ENCODE measurements around the gene NEO1.

NEO1 gene

DNA sequence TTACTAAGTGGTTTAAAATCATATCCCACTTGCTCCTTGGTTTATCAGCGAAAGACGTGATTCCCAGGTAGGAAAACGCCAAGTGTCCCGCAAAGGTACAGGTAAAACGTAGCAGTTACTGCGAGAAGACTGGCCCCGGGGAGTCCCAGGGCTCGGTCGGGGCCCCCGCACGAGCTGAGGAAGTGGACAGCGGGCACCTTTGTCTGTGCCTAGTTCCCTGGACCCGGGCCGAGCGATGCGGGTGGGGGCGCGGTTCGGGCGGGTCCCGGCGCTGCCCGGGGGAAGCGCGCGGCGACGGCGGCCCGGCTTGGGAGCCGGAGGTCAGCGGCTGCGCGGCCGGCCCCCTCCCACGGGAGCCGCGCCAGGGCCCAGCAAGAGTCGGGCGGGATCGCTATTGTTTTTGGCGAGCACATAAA is 864 bp upstream of the NEO1 start:
- POLR2A ChIA-PET = no interaction called here
- no peak for DNase-seq (ENCODE audit: extremely low spot score)

DNA sequence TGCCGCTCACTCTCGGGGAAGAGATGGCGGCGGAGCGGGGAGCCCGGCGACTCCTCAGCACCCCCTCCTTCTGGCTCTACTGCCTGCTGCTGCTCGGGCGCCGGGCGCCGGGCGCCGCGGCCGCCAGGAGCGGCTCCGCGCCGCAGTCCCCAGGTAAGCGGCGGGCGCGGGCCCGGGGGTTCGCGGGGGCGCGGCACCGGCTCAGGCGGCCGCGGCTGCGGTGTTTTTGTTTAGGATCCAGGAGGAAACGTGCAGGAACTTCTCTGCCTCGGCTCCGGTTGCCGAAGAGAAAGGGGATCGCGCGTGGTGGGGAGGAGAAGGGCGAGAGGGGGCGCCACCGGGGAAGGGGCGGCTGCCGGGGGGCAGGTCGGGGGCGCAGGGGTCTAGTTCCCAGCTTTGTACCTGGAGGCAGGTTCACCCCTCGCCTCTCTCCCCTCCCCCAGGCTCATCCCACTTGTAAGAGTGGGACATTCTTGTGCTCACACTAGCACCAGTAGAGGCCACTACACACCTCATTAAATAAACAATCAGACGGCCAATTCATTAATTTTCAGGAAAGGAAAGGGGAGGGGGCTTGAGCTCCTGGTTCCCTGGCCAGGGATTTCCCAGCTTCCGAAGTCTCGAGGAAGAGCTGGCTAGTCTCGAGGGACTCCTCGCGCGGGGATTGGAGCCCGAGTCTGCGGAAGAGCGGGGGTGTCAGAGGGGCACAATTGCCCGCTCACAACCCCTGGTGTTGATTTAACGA is 562 bp downstream of the NEO1 start:
- peak; percentile 61 for DNase-seq (ENCODE audit: extremely low spot score)
- CTCF ChIA-PET = interaction anchor here (0.6 to 1.4 kb wide), 2 partner anchors 29 to 330 kb away, joined by 3 read pairs; no protein-coding TSS in a partner anchor
- POLR2A ChIA-PET = no interaction called here
- TF ChIP-seq, protein P1, sequence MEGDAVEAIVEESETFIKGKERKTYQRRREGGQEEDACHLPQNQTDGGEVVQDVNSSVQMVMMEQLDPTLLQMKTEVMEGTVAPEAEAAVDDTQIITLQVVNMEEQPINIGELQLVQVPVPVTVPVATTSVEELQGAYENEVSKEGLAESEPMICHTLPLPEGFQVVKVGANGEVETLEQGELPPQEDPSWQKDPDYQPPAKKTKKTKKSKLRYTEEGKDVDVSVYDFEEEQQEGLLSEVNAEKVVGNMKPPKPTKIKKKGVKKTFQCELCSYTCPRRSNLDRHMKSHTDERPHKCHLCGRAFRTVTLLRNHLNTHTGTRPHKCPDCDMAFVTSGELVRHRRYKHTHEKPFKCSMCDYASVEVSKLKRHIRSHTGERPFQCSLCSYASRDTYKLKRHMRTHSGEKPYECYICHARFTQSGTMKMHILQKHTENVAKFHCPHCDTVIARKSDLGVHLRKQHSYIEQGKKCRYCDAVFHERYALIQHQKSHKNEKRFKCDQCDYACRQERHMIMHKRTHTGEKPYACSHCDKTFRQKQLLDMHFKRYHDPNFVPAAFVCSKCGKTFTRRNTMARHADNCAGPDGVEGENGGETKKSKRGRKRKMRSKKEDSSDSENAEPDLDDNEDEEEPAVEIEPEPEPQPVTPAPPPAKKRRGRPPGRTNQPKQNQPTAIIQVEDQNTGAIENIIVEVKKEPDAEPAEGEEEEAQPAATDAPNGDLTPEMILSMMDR (IDR thresholded peaks at IDR 0.05; ENCODE audit: control extremely low read depth, extremely low read depth, low read depth, missing control alignments) = peak; percentile 31

More for the DNA sequence above, 864 bp upstream of the NEO1 start:
- CTCF ChIA-PET = interaction anchor here (1.4 kb wide), 1 partner anchor 9 kb away, joined by 4 read pairs; no protein-coding TSS in a partner anchor
- TF ChIP-seq, protein P1 (IDR thresholded peaks at IDR 0.05; ENCODE audit: control extremely low read depth, extremely low read depth, low read depth, missing control alignments) = no peak

DNA sequence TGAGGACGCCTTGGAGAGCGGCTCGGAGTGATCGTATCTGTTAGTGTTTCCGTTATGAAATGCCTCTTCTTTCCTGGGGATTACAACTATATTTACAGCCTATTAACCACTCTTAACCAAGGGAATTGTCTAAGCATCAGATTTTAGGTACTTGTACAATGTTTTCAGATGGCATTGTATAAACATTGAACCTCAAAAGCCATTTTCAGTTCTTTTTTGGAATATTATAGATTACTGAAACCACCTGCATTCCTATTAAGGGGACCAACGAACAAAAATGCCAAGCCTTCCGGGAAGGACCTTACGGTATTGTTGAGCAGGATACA is 1.1 kb downstream of the NEO1 start:
- ChIA-PET CTCF (interaction anchor here (0.6 to 1.4 kb wide), 2 partner anchors 28 to 331 kb away, joined by 3 read pairs; no protein-coding TSS in a partner anchor), POLR2A (no interaction called here)
- TF ChIP-seq, protein P1 (IDR thresholded peaks at IDR 0.05; ENCODE audit: control extremely low read depth, extremely low read depth, low read depth, missing control alignments) = no peak
- DNase-seq (ENCODE audit: extremely low spot score) = no peak

DNA sequence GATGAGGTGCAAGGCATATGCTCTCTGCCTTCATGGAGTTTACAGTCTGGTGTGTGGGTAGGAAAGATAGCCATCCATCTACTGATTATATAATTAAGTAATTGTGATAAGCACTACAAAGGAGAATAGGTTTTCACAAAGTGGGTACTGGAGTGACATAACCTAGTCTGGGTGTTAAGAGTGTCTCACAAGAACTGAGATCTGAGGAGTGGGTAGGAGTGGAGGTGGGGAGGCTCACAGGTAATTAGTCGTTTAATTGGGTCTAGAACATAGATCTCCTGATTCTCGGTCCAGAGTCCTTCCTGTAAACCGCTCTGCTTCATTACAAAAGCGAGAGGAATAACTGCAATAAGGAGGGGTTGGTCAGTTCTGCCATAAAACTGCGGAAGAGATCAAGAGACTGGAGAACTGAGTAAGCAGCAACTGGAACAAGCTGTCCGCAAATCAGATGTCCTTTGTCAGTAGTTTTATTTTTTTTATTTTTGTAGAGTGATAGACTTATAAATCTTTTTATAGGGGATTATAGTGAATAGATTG is 2.2 kb downstream of the NEO1 start:
- CTCF ChIA-PET = interaction anchor here (1.3 kb wide), 1 partner anchor 27 kb away, joined by 3 read pairs; no protein-coding TSS in a partner anchor
- no peak for DNase-seq (ENCODE audit: extremely low spot score)
- POLR2A ChIA-PET = no interaction called here
- TF ChIP-seq, protein P1 (IDR thresholded peaks at IDR 0.05; ENCODE audit: control extremely low read depth, extremely low read depth, low read depth, missing control alignments) = no peak

DNA sequence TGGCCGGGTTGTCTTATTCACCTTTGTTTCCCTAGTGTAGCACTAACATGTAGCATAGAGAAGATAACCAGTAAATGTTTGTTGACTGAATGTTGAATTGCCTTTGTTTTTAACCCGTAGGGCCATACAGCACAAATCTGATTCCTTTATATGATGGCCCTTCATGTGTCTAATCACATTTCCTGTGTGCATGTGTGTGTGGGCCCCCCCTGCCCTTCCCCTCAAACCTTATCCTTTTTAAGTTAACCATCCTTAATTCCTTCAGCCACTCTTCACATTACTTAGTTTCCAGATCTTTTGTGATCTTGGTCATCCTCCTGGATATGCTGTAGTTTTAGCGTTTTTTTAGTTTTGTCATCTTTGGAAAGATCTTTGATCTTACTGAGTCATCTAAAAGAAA is 4.2 kb downstream of the NEO1 start:
- POLR2A ChIA-PET = no interaction called here
- TF ChIP-seq, protein P1 (IDR thresholded peaks at IDR 0.05; ENCODE audit: control extremely low read depth, extremely low read depth, low read depth, missing control alignments) = no peak
- CTCF ChIA-PET = interaction anchor here (0.9 to 1.4 kb wide), 2 partner anchors 13 to 35 kb away, joined by 3 read pairs; no protein-coding TSS in a partner anchor
- no peak for DNase-seq (ENCODE audit: extremely low spot score)

DNA sequence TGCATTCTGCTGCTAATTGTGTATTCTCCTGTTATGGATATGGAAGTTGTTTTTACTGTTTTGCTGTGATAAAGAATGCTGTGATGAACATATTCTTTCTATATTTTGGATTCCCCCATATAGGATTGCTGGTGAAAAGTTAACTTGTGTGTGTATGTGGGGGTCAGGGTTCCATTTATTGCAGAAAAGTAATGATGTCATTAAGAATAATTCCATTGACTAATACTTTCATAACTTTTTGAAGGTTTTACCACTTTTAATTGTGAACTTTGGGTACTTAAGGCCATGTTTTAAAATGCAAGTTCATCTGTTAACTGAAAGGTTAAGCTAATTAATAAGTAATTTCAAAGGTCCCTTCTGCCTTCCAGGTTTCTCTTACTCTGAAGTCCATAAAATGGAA is 6.2 kb downstream of the NEO1 start:
- DNase-seq (ENCODE audit: extremely low spot score) = no peak
- TF ChIP-seq, protein P1 (IDR thresholded peaks at IDR 0.05; ENCODE audit: control extremely low read depth, extremely low read depth, low read depth, missing control alignments) = no peak
- ChIA-PET POLR2A (no interaction called here), CTCF (interaction anchor here (1.2 to 1.7 kb wide), 2 partner anchors 15 to 183 kb away, joined by 3 to 4 read pairs; no protein-coding TSS in a partner anchor)
